ENCODE measurements around the gene ARAP2.

ARAP2 gene

DNA sequence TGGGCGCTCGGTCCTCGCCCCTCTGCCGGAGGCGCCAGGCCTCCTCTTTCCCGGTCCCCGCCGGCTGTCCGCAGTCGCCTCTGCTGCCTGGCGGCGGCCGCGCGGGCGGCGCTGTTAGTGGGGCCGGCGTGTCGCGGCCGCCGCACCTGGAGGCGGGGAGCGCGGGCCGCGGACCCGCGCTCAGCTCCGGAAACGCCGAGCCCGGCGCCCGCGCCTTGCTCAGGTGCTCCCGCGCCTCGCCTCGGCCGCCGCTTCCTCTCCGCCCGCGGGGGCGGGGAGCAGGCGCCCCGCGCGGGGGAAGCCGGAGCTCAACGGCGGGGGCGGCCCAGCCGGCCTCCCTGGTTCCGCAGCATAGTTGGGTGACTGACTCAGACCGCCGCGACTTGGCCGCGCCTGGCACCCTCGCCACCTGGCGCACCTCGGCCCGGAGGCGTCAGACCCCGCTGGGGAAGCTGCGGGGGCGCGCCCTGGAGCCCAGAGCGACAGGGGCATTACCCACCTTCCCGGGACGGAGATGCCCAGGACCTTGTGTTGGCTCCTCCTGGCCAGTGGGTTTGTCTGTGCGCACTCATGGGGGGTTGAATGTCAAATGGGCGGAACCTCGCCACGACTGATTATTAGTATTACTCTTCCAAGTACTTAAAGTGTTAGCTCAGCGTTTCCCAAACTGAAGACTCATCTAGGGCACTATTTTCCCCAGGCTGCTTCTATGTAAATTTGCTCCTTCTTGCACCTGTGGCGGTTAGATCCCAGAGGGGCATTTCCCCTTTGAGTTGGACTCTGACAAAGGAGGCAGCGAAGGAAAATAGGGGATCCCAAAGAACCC lies at the start of gene ARAP2:
Gene ARAP2, minus strand, starts transcription at position 258 of the 826 bp plus-strand sequence. CDS start 15,028 bp downstream, outside the sequence.
- no peak within 1 kb of the TSS for H3K4me3 ChIP-seq (ENCODE audit: low read depth, low read length)
- no peak for TF ChIP-seq CTCF (IDR thresholded peaks at IDR 0.05; ENCODE audit: low read depth, low read length)

DNA sequence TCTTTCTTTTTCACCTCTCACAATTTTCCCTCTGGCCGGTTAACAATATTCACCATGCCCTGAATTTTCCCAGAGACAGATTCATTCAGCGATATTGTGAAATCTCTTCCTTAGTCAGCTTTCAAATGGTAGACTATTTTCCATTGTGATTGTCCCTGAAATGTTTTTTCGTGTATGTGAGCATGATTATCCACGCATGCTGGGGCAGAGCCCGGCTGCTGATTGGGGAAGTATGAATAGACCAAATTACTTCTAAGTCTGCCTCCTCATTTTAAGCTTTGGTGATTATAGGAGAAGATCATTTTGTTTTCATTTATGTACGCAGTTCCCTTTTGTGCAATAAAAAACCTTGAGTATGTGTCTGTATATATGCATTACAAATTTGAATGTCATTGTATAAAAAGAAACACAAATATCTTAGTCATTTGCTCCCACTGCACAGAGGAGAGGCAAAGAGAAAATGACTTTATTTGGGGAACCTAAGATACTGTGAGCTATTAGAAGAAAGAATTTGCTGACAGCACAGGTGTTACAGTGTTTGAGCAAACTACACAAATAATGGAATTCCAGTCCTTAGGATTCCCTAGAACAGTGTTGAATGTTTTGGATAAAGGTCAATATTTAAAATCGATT lies 48.4 kb upstream of the ARAP2 start:
- H3K4me3 ChIP-seq (ENCODE audit: low read depth, low read length), result no peak overlapping the region
- TF ChIP-seq CTCF (IDR thresholded peaks at IDR 0.05; ENCODE audit: low read depth, low read length), result no peak

DNA sequence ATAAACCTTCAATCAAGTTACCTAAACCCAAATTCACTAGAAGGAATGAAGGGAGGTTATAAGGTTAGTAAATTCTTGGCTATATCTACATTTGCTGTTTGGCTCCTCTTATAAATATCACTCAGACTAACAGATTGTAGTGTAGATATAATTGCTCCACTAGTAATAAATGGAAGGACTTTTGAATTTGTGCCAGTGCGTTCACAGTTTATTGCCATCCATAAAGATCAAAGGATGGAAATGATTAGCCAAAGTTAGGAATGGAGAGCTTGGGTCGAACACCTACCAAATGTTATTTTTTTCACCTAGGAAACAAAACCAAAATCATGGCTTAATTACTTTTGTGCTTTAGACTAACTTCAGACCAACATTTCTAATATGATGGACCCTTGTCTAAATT lies 46.3 kb upstream of the ARAP2 start:
- no peak for TF ChIP-seq CTCF (IDR thresholded peaks at IDR 0.05; ENCODE audit: low read depth, low read length)
- no peak overlapping the region for H3K4me3 ChIP-seq (ENCODE audit: low read depth, low read length)

DNA sequence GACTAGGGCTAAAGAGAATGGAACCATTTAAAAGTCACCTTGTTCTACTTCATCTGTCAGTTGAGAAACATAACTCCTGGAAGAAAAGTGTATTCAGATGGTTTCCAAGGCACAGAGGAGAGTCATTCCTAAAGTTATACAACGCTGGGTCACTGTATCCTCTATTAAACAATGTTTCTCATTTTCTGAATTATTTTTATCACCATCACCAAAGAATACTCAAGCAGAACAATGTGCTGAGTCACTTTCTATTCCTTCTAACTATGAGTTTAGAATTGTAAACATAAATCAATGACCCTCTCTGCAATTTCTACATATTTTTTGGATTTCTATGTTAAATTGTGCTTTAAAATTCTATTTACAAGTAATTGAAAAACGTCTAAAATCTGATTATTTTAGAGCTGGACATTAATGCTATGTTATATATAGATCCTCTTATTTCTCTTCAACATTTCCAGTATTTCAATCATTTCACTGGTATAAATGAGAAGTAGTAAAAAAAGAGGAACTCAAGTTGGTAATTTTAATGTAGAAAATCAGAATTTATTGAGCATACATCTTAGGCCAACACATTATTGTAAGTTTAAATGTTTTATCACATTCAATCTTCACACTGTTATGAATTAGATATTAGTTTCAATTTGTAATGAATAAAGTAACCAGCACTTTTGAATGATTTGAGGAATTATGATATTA lies 44.6 kb upstream of the ARAP2 start:
- TF ChIP-seq CTCF (IDR thresholded peaks at IDR 0.05; ENCODE audit: low read depth, low read length), result no peak
- no peak overlapping the region for H3K4me3 ChIP-seq (ENCODE audit: low read depth, low read length)

DNA sequence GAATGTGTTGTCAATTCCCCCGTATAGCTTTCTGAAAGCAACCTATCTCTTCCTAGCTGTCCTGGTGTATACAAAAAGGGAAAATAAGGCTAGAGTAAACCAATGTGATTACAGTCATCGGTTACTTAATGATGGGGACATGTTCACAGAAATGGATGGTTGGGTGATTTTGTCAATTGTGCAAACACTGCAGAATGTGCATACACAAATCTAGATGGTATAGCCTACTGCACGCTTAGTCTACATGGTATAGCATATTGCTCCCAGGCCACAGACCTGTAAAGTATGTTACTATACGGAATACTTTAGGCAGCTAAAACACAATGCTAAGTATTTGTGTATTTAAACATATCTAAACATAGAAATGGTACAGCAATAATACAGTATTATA lies 42.2 kb upstream of the ARAP2 start:
- no peak for TF ChIP-seq CTCF (IDR thresholded peaks at IDR 0.05; ENCODE audit: low read depth, low read length)
- no peak overlapping the region for H3K4me3 ChIP-seq (ENCODE audit: low read depth, low read length)

GRCh38 chr4:36285784-36286480 lies 41.6 kb upstream of the ARAP2 start:
- TF ChIP-seq CTCF (IDR thresholded peaks at IDR 0.05; ENCODE audit: low read depth, low read length), result no peak
- no peak overlapping the region for H3K4me3 ChIP-seq (ENCODE audit: low read depth, low read length)
